ENCODE results near the gene SUSD2. TPM values are rescaled to one million over a fixed set of nuclear protein-coding genes. Genes with fewer than 3 reads are reported as not detected.

The SUSD2 gene, protein sequence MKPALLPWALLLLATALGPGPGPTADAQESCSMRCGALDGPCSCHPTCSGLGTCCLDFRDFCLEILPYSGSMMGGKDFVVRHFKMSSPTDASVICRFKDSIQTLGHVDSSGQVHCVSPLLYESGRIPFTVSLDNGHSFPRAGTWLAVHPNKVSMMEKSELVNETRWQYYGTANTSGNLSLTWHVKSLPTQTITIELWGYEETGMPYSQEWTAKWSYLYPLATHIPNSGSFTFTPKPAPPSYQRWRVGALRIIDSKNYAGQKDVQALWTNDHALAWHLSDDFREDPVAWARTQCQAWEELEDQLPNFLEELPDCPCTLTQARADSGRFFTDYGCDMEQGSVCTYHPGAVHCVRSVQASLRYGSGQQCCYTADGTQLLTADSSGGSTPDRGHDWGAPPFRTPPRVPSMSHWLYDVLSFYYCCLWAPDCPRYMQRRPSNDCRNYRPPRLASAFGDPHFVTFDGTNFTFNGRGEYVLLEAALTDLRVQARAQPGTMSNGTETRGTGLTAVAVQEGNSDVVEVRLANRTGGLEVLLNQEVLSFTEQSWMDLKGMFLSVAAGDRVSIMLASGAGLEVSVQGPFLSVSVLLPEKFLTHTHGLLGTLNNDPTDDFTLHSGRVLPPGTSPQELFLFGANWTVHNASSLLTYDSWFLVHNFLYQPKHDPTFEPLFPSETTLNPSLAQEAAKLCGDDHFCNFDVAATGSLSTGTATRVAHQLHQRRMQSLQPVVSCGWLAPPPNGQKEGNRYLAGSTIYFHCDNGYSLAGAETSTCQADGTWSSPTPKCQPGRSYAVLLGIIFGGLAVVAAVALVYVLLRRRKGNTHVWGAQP
- total RNA-seq = 0.26 and 2.4 TPM in 2 replicates

DNA sequence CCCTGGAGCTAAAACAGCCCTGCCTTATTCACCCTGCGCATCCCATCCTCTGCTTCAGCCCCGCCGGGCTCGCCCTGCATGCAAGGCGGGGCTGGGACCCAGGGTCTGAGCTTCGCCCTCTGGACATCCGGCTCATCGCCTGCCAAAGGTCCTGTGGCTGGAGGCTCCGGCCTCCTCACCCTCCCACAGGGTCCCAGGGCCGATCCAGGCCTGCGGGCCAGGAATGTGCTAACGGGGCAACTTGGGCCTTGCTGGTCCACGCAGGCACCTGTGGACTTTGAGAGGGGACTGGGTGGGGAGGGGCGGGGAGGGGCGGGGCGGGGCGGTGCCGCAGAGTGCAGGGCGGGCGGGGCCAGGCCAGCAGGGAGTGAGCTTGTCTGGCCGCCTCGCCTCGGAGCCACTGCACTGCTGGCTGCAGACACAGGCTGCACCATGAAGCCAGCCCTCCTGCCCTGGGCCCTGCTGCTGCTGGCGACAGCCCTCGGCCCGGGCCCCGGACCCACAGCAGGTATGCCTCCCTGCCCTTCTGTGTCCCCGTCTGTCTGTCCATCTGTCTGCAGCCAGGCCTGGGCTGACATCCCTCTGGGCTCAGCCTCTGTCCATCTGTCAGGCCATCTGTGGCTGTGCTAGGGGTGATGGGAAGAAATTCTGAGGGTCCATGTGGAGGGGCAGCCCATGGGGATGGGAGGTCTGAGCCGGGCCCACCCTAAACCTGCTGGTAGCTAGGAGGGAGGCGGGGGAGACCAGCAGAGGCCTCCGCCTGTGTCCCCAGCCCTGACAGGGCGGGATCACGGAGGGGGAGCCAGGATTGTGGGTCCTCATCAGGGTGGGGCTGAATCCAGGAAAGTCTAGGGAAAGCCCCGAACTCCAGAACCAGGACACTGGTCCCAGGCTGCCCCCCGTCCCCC is at the start of gene SUSD2:
TSS of gene SUSD2 (plus strand) at position 400 of the 908 bp plus-strand sequence. CDS start at position 433, 33 bp downstream.

Other genes with a start within 250 kb of the SUSD2 start
- 1.4 and 3.2 TPM in 2 replicates for gene GSTT2B, start 220.3 kb upstream of the SUSD2 start, total RNA-seq
- gene DDTL, start 214.6 kb upstream of the SUSD2 start, total RNA-seq = 2.7 and 4.1 TPM in 2 replicates
- 115 and 116 TPM in 2 replicates for gene DDT, start 207.0 kb upstream of the SUSD2 start, total RNA-seq
- 0.34 TPM in 1 of 2 replicates, not detected in the other for gene GSTT2, start 201.4 kb upstream of the SUSD2 start, total RNA-seq
- gene GSTT4, start 176.0 kb upstream of the SUSD2 start, total RNA-seq = not detected in 2 replicates
- 32.6 and 37.8 TPM in 2 replicates for gene CABIN1, start 170.2 kb upstream of the SUSD2 start, total RNA-seq
- gene GGT5, start 63.6 kb downstream of the SUSD2 start, total RNA-seq = 1.2 and 2.2 TPM in 2 replicates
- 26.2 and 26.5 TPM in 2 replicates for gene SPECC1L, start 89.3 kb downstream of the SUSD2 start, total RNA-seq
- 0.34 and 0.63 TPM in 2 replicates for gene ADORA2A, start 246.1 kb downstream of the SUSD2 start, total RNA-seq

All from bronchial smooth muscle cell (primary cell).